NAMALWA (cell line): ENCODE results near the gene EXO1.

Experiments used
- DNase-seq: peaks from one replicate; pipeline ENCODE4 v3.0.0-alpha.2; 2015; ENCODE audit warnings: low spot score

EXO1 gene

DNA sequence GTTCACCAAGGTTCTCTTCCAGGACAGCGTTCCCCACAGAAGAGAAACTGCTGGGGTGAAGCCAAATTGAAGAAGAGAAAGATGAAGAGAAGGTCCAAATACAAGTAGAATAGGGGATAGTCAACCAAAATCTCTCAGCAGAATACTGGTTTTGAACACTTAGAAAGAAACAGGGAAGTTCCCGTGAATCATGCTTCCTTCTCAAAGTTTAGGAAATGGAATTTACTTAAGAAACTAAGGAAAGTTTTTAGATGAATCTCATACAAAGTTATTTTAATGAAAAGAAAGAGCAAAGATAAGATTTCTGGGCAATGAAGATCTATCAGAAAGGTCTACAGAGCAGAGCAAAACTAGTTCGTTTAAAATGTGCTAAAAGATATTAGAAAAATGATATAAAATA is 43.3 kb downstream of the EXO1 start:
- no peak for DNase-seq

- no peak for DNase-seq
Observed at GRCh38 chr1:241894016-241894415, 46.0 kb downstream of the EXO1 start.

DNA sequence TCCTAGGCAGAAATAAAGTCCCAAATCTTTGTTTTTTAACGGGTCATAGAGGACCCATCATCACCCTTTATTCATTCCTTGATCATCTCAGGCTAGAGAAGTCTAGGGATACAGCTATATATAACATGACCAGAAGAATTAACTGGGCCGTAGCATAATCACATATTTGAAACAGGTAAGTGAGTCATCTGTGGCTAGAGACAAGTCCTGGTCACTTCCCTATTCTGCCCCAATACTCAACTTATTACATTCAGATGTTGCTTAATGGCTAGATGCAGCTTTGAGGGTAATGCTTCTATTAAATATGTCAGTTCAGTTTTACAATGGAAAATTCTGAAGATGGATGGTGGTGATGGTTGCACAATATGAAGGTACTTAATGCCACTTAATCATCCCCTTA is 47.0 kb downstream of the EXO1 start:
- no peak for DNase-seq

DNA sequence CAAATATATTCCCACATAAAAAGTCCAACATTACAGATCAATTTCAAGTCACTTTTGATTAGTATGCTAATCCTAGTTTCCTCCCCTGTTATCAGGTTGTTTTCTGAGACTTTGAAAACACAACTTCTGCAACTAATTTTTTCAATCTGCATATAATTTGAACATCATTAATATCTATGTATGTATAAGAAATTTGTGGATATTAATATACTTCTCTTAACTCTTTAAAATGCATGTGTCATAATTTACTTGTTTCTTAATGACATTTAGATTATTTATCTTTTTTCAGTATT is 48.6 kb downstream of the EXO1 start:
- no peak for DNase-seq

DNA sequence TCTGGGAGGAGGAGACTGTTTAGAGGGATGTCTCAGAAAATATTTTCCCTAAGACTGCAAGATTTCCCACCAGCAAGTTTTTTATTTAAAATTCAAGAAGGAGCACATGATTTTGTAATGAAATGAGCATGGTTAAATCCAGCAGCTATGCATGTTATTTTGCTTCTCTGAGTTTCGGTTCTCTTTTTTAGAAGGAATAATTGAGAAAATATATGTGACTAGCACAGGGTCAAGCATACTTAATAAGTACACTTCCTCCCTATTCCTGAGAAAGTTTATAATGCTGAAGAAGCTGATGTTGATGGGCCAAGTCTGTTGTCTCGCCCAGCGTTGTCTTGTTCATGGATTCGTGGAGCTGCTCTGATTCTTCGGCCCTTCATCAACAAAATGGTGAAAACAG is 51.2 kb downstream of the EXO1 start:
- peak; percentile 48 for DNase-seq

GRCh38 chr1:241900381-241900780 is 52.4 kb downstream of the EXO1 start:
- DNase-seq = no peak

GRCh38 chr1:241902391-241903065 is 54.5 kb downstream of the EXO1 start:
- no peak for DNase-seq

DNA sequence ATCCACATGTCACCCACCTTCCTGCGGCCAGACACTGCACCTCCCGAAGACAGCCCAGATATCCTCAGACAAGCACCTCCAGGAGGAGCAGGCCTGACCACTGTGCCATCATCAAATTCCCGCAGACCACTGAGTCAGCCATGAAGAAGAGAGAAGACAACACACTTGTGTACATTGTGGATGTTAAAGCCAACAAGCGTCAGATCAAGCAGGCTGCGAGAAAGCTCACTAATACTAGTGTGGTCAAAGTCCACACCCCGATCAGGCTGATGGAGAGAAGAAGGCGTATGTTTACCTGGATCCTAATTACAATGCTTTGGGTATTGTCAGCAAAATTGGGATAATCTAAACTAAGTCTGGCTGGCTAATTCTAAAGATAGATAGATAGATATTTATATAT is 68.2 kb downstream of the EXO1 start:
- DNase-seq = no peak

DNA sequence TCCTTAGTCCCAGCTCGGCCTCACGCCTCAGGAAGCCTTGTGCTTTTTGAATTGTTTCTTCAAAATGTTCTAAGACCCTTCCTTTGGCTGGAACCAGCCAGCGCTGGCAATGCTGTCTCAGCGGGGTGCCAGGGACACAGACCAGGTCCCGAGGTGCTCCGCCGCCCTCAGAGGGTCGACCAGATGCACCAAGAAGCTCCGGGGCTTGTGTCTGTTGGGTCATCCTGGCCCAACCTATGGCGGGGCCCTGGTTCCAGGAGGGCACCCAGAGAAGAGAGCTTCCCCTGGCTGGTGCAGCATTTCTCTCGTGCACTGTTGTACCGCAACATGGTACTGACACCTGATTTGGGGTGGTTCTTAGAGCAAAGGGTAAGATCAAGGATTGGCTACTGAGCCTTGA is 69.5 kb downstream of the EXO1 start:
- no peak for DNase-seq

DNA sequence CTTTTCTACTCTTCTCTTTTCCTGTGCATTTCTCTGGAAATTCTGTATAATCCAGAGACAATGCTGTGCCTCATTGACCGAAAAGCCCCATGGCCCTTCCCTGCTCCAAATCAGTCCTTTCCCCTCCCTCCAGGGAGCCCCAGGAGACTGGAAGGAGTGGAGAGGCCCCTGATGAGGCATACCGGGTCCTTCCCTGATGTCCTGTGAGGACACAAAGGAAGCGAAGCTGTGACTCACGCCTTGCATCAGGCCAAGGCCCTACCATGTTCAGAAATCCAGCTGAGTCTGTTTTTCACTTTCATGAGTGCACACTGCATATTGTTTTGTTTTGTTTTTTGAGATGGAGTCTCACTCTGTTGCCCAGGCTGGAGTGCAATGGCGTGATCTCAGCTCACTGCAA is 70.9 kb downstream of the EXO1 start:
- DNase-seq = no peak

- no peak for DNase-seq
Observed at GRCh38 chr1:241924080-241924808, 76.2 kb downstream of the EXO1 start.

- DNase-seq = no peak
Observed at GRCh38 chr1:241926141-241926540, 78.1 kb downstream of the EXO1 start.

DNA sequence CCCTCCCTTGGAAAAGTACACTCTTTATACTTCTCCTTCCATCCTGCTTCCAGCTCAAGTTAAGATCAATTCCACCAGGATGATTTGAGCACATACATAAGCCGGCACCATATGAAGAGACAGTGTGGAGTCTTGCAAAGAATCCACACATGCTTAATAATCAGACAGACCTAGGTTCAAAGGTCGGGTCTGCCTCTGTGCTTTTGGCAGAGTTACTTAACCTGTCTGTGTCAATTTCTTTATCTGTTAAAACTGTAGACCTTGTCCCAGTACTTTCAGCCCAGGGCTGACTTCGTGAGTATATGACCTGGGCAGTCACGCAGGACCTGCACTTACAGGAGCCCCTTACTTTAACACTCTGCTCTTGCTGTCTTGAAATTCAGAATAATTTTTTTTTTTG is 79.3 kb downstream of the EXO1 start:
- no peak for DNase-seq

GRCh38 chr1:241932845-241933244 is 84.8 kb downstream of the EXO1 start:
- no peak for DNase-seq

DNA sequence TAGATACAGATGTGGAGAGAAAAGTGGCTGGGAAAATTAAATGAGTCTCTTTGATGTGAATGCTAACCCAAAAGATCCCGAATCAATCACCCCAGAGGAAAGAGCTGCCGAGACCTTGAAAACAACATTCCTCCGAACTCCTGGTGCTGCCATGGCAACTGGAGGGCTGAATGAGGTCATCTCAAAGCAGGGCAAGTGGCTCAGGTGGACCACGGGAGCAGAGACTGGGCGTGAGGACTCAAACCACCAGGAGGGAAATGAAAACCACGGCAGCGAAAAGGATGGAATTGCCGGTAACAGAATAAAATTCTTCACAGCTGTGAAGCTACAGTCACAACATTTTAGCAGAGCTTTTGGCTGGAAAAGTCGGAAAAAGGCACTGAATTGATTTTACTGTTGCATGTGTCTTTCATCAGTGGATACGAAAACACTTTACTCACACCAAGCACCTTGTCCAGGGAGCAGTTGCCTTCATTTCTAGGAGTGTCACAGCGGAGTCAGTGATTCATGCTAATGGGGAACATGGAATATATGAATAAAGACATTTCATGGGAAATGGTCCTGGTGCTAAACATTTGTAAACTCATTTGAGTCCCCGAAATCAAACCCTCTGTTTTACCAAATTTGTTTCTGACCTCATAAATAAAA is 86.3 kb downstream of the EXO1 start:
- DNase-seq = no peak

- no peak for DNase-seq
Observed at GRCh38 chr1:241934866-241935265, 86.9 kb downstream of the EXO1 start.
